Upper lobe of left lung (tissue), 6 donors: ENCODE data around the gene PCLAF. TPM values are rescaled to one million over a fixed set of nuclear protein-coding genes. Genes with fewer than 3 reads are reported as not detected.
A peak's percentile ranks its signal among the peaks of the same experiment; 100 is the strongest.

Source experiments
- ATAC-seq, 2 donors: fragments of 200-7000 bp; cut with Tn5 transposase; one replicate each; pipeline ENCODE4 v1.9.1; 2022; ENCODE audit warnings: mild to moderate bottlenecking in 2 of 2, moderate library complexity in 2 of 2; ENCODE audit not compliant: low FRiP score in 2 of 2
- DNase-seq, 2 donors: peaks; one replicate each; pipeline ENCODE4 v3.0.0-alpha.2; 2019 to 2020
- H3K27ac ChIP-seq, 4 donors: fragments of 200-600 bp; sonication (generic); one replicate each; pipeline ENCODE4 v1.5.1; 2016 to 2019
- H3K27me3 ChIP-seq, 4 donors: fragments of 200-600 bp; sonication (generic); one replicate each; pipeline ENCODE4 v1.5.1; 2017 to 2019
- H3K36me3 ChIP-seq, 4 donors: fragments of 200-600 bp; sonication (generic); one replicate each; pipeline ENCODE4 v1.5.1; 2016 to 2019
- H3K4me1 ChIP-seq, 4 donors: fragments of 200-600 bp; sonication (generic); one replicate each; pipeline ENCODE4 v1.5.1; 2018 to 2019
- H3K4me3 ChIP-seq, 4 donors: fragments of 200-600 bp; sonication (generic); one replicate each; pipeline ENCODE4 v1.5.1; 2017 to 2019; ENCODE audit warnings: mild to moderate bottlenecking in 2 of 4, moderate library complexity in 1 of 4
- H3K9me3 ChIP-seq, 4 donors: fragments of 200-600 bp; sonication (generic); one replicate each; pipeline ENCODE4 v1.5.1; 2018 to 2019
- EP300 ChIP-seq, 4 donors: sonication (generic); formaldehyde crosslinking; IDR thresholded peaks; one replicate each; pipeline ENCODE4 v1.5.1; 2017; ENCODE audit warnings: antibody characterized with exemption in 4 of 4, control low read depth in 2 of 4
- POLR2A ChIP-seq, 4 donors: fragments of 450-650 bp; IDR thresholded peaks; one replicate each; pipeline ENCODE4 v1.5.1; 2016 to 2017; ENCODE audit warnings: antibody characterized with exemption in 4 of 4, mild to moderate bottlenecking in 2 of 4
- POLR2AphosphoS5 ChIP-seq, 2 donors: sonication (generic); formaldehyde crosslinking; IDR thresholded peaks; one replicate each; pipeline ENCODE4 v1.5.1; 2017; ENCODE audit warnings: antibody characterized with exemption in 2 of 2
- WGBS, 2 donors: methylation state at CpG; one replicate each; pipeline ENCODE4 v1.1.5; 2017 to 2018; 5-methylcytosine and 5-hydroxymethylcytosine counted together
- total RNA-seq, 6 donors: library from RNA; depleted of rRNA in 4 of 6; stranded (reverse); fragments of >200 nt in 4 of 6; gene quantifications; one replicate each; pipeline versions ENCODE4 v1.1.0 to v1.2.1, GENCODE V29; 2016 to 2021
- TF ChIP-seq, protein P1 (sequence below), 6 experiments: fragments of 450-650 bp in 4 of 6; fragments of 200-600 bp in 2 of 6; sonication (generic) in 2 of 6; IDR thresholded peaks; one replicate each; pipeline ENCODE4 v1.5.1; 2016 to 2019; ENCODE audit warnings: antibody characterized with exemption in 6 of 6
- donor health status: DM: no; HTN: no; CAD: no; lungs with moderate emphysema.
- donor health status: DM: no; HTN: yes; CAD: no; lungs with severe emphysema.

The PCLAF gene
- total RNA-seq, 6 donors from 2014 or later: 1.6 to 3.6 (median 2.0) TPM; not detected in 2

DNA sequence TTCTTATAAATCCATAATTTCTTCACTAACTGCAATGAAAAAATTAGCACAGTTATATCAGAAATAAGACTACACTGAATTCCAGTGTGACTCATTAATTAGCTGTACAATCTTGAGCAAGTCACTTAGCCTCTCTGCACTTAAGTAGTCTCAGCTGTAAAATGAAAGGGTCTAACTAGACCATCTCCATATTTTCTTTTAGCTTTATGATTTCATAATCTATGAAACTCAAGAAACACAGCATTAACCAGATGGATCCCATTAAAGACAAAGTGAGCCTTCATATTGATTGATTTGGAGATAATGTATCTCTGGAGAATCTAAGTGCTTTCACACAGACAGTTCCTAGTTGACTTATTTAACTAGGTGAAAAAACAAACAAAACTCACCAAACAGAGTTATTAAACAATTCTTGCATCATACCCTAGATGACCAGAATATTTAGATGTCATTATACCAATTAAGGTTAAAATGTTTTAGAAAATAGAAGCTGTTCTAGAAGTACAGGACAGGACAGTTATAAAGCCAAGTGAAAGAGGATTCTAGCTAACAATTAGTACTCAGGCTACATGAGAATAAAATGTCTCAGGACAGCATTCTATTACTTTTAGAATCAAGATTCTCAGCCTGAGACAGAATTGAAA is 36.5 kb downstream of the PCLAF start:
- no peaks in the 10 kb centered on the region for H3K9me3 ChIP-seq
- peaks cover 0 to 13% (median 5%) of the 10 kb centered on the region in 4 donors for H3K4me1 ChIP-seq
- DNase-seq (no peak), ATAC-seq (no peak)
- no peaks in the 10 kb centered on the region for H3K27me3 ChIP-seq
- TF ChIP-seq POLR2A (IDR thresholded peaks at IDR 0.05) (no peak), POLR2AphosphoS5 (IDR thresholded peaks at IDR 0.05) (no peak)
- TF ChIP-seq, protein P1, sequence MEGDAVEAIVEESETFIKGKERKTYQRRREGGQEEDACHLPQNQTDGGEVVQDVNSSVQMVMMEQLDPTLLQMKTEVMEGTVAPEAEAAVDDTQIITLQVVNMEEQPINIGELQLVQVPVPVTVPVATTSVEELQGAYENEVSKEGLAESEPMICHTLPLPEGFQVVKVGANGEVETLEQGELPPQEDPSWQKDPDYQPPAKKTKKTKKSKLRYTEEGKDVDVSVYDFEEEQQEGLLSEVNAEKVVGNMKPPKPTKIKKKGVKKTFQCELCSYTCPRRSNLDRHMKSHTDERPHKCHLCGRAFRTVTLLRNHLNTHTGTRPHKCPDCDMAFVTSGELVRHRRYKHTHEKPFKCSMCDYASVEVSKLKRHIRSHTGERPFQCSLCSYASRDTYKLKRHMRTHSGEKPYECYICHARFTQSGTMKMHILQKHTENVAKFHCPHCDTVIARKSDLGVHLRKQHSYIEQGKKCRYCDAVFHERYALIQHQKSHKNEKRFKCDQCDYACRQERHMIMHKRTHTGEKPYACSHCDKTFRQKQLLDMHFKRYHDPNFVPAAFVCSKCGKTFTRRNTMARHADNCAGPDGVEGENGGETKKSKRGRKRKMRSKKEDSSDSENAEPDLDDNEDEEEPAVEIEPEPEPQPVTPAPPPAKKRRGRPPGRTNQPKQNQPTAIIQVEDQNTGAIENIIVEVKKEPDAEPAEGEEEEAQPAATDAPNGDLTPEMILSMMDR (IDR thresholded peaks at IDR 0.05): no peak
- H3K36me3 ChIP-seq: peaks cover 0 to 15% (median 0%) of the 10 kb centered on the region in 4 donors
- H3K27ac ChIP-seq: no peak overlapping the region
- no peak overlapping the region for H3K4me3 ChIP-seq

DNA sequence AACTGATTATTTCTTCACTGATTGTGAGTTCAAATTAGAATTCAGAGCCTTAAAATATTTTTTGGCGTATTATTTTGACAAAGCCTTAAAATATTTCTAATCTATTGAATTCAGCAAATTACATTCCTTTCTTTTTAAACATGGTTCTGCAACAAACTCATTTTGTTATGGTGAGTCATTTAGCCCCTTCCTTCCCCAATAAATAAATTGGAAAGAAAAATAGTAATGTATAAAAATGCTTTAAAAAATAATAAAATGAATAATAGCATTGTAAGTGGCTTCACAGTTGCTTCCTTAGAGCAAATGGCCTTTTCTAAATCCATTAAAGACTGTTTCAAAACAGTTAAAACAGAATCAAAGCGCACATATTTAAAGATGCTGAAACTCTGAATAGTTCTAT is 37.4 kb downstream of the PCLAF start:
- H3K27me3 ChIP-seq: no peaks in the 10 kb centered on the region
- peaks cover 0 to 15% (median 0%) of the 10 kb centered on the region in 4 donors for H3K36me3 ChIP-seq
- ATAC-seq (no peak), DNase-seq (no peak)
- peaks cover 0 to 13% (median 5%) of the 10 kb centered on the region in 4 donors for H3K4me1 ChIP-seq
- 91% methylated on average over 2 of the region's 2 CpGs for WGBS, 2 donors
- H3K4me3 ChIP-seq: no peak overlapping the region
- TF ChIP-seq, protein P1 (IDR thresholded peaks at IDR 0.05): no peak
- TF ChIP-seq POLR2AphosphoS5 (IDR thresholded peaks at IDR 0.05) (no peak), EP300 (IDR thresholded peaks at IDR 0.05) (no peak), POLR2A (IDR thresholded peaks at IDR 0.05) (no peak)
- H3K27ac ChIP-seq: no peak overlapping the region
- no peaks in the 10 kb centered on the region for H3K9me3 ChIP-seq

DNA sequence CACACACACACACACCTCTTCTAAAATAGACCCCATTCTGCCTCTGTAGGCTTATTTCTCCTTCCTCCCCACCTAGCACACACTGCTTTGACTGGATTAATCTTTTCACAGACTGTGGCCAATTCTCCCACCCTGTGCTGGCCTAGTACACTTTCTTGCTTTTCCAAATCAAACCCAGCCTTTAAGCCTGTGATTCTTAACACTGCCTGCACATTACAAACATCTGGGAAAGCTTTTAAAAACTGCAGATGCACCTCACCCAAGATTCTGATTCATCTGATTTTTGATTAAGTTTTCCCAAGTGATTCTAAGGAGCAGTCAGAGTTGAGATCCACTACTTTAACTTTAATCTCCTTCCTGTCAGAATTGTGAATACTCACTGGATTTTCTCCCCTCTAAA is 38.0 kb downstream of the PCLAF start:
- Histone ChIP-seq H3K4me3 (no peak overlapping the region), H3K27me3 (no peaks in the 10 kb centered on the region), H3K4me1 (peaks cover 0 to 13% (median 5%) of the 10 kb centered on the region in 4 donors), H3K9me3 (no peaks in the 10 kb centered on the region), H3K27ac (no peak overlapping the region), H3K36me3 (peaks cover 0 to 10% (median 0%) of the 10 kb centered on the region in 4 donors)
- ATAC-seq (peak in 1 of 2 donors; percentile 81), DNase-seq (no peak)
- no peak for TF ChIP-seq EP300 (IDR thresholded peaks at IDR 0.05)

DNA sequence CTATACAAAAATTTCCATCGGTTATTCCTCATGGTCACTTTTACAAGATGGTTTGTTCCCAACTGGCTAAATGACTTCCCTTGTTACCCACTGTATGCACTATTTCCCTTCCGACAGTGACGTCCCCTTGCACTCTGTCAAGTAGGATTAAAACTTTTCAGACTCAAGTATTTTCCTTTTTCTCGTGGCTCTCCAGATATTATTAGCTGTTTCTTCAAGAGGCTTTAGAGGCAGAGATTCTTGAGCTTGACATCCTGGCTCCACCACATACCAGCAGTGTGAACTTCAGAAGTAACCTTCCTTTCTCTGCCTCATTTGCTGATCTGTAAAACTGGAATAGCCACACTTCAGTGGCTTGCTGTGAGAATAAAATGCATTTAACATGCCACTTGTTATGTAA is 39.3 kb downstream of the PCLAF start:
- Histone ChIP-seq H3K4me1 (peaks cover 0 to 13% (median 5%) of the 10 kb centered on the region in 4 donors), H3K36me3 (peaks cover 0 to 7% (median 0%) of the 10 kb centered on the region in 4 donors), H3K27ac (peak overlapping the region in 1 of 4 donors; percentile 4), H3K4me3 (no peak overlapping the region), H3K27me3 (no peaks in the 10 kb centered on the region), H3K9me3 (no peaks in the 10 kb centered on the region)
- DNase-seq (peak in 1 of 2 donors; percentile 33), ATAC-seq (peak in 1 of 2 donors; percentile 75)
- 66 to 73% methylated on average over 4 of the region's 4 CpGs for WGBS, 2 donors
- TF ChIP-seq POLR2A (IDR thresholded peaks at IDR 0.05): no peak

DNA sequence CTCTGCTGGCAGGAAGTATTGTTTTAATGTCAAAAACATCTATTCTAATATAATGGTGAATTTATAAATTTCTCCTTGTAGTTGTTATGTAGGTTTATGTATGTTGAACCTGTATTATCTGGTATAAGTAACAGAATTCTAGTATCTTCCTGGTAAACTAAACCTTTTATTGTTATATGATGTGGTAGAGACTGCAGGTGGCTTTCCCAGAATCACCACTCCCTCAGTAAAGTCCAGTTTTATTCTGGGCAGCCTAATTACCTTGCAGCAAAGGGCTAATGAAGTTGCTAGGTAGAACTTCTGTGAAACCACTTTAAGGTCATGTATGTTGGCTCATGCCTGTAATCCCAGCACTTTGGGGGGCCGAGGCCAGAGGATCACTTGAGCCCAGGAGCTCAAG is 40.9 kb downstream of the PCLAF start:
- no peak for DNase-seq
- Histone ChIP-seq H3K27ac (no peak overlapping the region), H3K27me3 (no peaks in the 10 kb centered on the region), H3K36me3 (peaks cover 0 to 7% (median 0%) of the 10 kb centered on the region in 4 donors), H3K9me3 (no peaks in the 10 kb centered on the region), H3K4me1 (peaks cover 0 to 11% (median 5%) of the 10 kb centered on the region in 4 donors), H3K4me3 (no peak overlapping the region)
- no peak for ATAC-seq
- 100% methylated on average over 1 of the region's 1 CpG for WGBS, 2 donors
- TF ChIP-seq POLR2AphosphoS5 (IDR thresholded peaks at IDR 0.05) (no peak), POLR2A (IDR thresholded peaks at IDR 0.05) (no peak), EP300 (IDR thresholded peaks at IDR 0.05) (no peak)
- TF ChIP-seq, protein P1 (IDR thresholded peaks at IDR 0.05): no peak

DNA sequence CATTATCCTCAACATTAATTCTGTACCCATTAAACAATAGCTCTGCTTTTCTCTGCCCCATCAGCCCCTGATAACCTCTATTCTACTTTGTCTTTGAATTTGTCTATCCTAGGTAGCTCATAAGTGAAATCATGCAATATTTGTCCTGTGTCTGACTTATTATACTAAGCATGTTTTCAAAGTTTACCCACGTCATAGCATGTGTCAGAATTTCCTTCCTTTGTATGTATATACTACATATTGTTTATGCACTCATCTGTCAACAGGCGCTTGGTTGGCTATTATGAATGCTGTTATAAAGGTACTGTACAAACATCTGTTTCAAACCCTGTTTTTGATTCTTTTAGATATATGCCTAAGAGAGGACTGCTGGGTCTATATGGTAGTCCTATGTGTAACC is 43.5 kb downstream of the PCLAF start:
- WGBS, 2 donors: 56 to 59% methylated on average over 2 of the region's 2 CpGs
- Histone ChIP-seq H3K4me3 (no peak overlapping the region), H3K9me3 (no peaks in the 10 kb centered on the region), H3K4me1 (peaks cover 0 to 5% (median 0%) of the 10 kb centered on the region in 4 donors), H3K36me3 (peaks cover 0 to 7% (median 0%) of the 10 kb centered on the region in 4 donors), H3K27me3 (no peaks in the 10 kb centered on the region), H3K27ac (peak overlapping the region in 1 of 4 donors; percentile 12)
- TF ChIP-seq POLR2A (IDR thresholded peaks at IDR 0.05): no peak
- no peak for TF ChIP-seq EP300 (IDR thresholded peaks at IDR 0.05)
- DNase-seq (no peak), ATAC-seq (no peak)
